RWPE2 (cell line): ENCODE measurements around the gene JTB.
"Not testable (repeated sequence)": the region's sequence is repeated elsewhere in the genome, so short reads cannot be mapped to it uniquely, and the experiment has no call there.

Source experiments
- ATAC-seq: fragments of 200-7000 bp; cut with Tn5 transposase; 3 replicates; pipeline ENCODE4 v1.9.1; 2021; ENCODE audit warnings: low read depth
- DNase-seq: peaks from one replicate; pipeline ENCODE4 v3.0.0-alpha.2; 2020; ENCODE audit warnings: low spot score
- H3K27ac ChIP-seq: fragments of 450-650 bp; 2 replicates; pipeline ENCODE4 v1.5.1; 2017; ENCODE audit warnings: mild to moderate bottlenecking; ENCODE audit not compliant: poor library complexity, severe bottlenecking
- H3K27me3 ChIP-seq: fragments of 250-450 bp; sonication (Bioruptor Pico); 2 replicates; pipeline ENCODE4 v1.5.1; 2021; ENCODE audit warnings: mild to moderate bottlenecking, moderate library complexity; ENCODE audit not compliant: insufficient read depth, poor library complexity, severe bottlenecking
- H3K36me3 ChIP-seq: fragments of 250-450 bp; sonication (Bioruptor Pico); 2 replicates; pipeline ENCODE4 v1.5.1; 2020; ENCODE audit warnings: low read depth, mild to moderate bottlenecking, moderate library complexity
- H3K4me1 ChIP-seq: fragments of 250-450 bp; sonication (Bioruptor Pico); 2 replicates; pipeline ENCODE4 v1.5.1; 2021; ENCODE audit warnings: mild to moderate bottlenecking, moderate library complexity; ENCODE audit not compliant: insufficient read depth, poor library complexity, severe bottlenecking
- H3K4me3 ChIP-seq: fragments of 250-450 bp; sonication (Bioruptor Pico); 2 replicates; pipeline ENCODE4 v1.5.1; 2021; ENCODE audit warnings: mild to moderate bottlenecking, moderate library complexity; ENCODE audit not compliant: severe bottlenecking
- H3K9me3 ChIP-seq: fragments of 250-450 bp; sonication (Bioruptor Pico); 2 replicates; pipeline ENCODE4 v1.5.1; 2021; ENCODE audit warnings: mild to moderate bottlenecking, moderate library complexity; ENCODE audit not compliant: severe bottlenecking
- TF ChIP-seq, protein P1 (sequence below): fragments of 450-650 bp; IDR thresholded peaks from one replicate; pipeline ENCODE4 v1.5.1; 2017; ENCODE audit warnings: mild to moderate bottlenecking, moderate library complexity; ENCODE audit not compliant: poor library complexity, severe bottlenecking

JTB gene

DNA sequence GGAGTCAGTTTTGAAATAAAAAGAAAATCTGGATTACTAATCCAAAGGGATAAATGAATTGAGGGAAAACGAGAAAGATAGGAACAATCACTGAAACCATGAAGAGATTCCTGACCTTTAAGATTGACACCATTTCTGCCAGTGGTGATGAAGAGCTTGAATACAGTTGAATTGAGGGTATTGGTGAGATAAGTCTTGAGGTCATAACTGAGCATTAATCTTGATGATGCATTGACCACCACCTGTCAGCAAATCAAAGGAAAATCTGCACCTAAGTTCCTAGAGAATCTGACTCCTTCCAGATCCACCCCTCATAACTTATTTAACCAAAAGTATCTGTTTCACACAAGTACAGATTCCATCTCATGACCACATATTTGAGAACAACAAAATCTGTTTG, 34.7 kb upstream of the JTB start:
- Histone ChIP-seq H3K4me1 (no peaks in the 10 kb centered on the region), H3K36me3 (no peaks in the 10 kb centered on the region), H3K9me3 (no peaks in the 10 kb centered on the region), H3K27ac (no peak overlapping the region), H3K4me3 (no peak overlapping the region), H3K27me3 (no peaks in the 10 kb centered on the region)
- TF ChIP-seq, protein P1, sequence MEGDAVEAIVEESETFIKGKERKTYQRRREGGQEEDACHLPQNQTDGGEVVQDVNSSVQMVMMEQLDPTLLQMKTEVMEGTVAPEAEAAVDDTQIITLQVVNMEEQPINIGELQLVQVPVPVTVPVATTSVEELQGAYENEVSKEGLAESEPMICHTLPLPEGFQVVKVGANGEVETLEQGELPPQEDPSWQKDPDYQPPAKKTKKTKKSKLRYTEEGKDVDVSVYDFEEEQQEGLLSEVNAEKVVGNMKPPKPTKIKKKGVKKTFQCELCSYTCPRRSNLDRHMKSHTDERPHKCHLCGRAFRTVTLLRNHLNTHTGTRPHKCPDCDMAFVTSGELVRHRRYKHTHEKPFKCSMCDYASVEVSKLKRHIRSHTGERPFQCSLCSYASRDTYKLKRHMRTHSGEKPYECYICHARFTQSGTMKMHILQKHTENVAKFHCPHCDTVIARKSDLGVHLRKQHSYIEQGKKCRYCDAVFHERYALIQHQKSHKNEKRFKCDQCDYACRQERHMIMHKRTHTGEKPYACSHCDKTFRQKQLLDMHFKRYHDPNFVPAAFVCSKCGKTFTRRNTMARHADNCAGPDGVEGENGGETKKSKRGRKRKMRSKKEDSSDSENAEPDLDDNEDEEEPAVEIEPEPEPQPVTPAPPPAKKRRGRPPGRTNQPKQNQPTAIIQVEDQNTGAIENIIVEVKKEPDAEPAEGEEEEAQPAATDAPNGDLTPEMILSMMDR = no peak
- ATAC-seq (no peak), DNase-seq (no peak)

DNA sequence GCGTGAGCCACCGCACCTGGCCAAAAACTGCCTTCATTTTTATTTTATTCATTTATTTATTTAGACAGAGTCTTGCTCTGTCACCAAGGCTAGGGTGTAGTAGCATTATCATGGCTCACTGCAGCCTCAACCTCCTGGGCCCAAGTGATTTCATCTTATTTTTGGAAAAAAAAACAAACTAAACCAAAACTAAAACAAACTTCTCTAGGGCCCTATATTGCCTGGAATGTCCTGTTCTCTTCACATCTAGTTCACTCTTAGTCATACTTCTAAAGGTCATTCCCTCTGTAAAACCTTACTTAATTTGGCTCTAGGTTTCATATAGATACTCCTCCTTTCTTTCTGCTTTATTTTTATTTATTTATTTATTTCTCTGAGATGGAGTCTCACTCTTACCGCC, 28.7 kb upstream of the JTB start:
- H3K27ac ChIP-seq = no peak overlapping the region

DNA sequence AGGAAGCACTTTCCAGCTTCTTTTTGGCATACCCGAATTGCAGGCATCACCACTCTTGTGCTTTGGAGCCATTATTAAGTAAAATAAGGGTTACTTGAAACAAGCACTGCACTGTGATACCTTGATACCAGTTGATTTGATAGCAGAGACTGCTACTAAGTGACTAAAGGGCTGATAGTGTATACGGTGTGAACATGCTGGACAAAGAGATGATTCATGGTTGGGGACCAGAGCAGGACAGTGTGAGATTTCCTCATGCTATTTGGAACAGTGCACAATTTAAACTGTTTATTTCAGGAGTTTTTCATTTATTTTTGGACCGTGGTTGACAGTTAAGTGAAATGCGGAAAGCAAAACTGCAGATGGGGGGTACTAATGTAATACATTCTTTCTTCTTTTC, 22.9 kb upstream of the JTB start:
- DNase-seq (no peak), ATAC-seq (no peak)
- no peaks in the 10 kb centered on the region for H3K9me3 ChIP-seq
- H3K27ac ChIP-seq = no peak overlapping the region
- TF ChIP-seq, protein P1 = no peak
- H3K36me3 ChIP-seq = 0 out of 2 replicates have a peak, but pooled peaks cover 3% of the 10 kb centered on the region
- no peaks in the 10 kb centered on the region for H3K4me1 ChIP-seq
- no peak overlapping the region for H3K4me3 ChIP-seq
- no peaks in the 10 kb centered on the region for H3K27me3 ChIP-seq

More for the DNA sequence above, 28.7 kb upstream of the JTB start:
- TF ChIP-seq, protein P1 = no peak
- H3K4me3 ChIP-seq = no peak overlapping the region
- DNase-seq (no peak), ATAC-seq (no peak)
- H3K36me3 ChIP-seq = no peaks in the 10 kb centered on the region
- no peaks in the 10 kb centered on the region for H3K27me3 ChIP-seq
- H3K4me1 ChIP-seq = no peaks in the 10 kb centered on the region
- no peaks in the 10 kb centered on the region for H3K9me3 ChIP-seq

DNA sequence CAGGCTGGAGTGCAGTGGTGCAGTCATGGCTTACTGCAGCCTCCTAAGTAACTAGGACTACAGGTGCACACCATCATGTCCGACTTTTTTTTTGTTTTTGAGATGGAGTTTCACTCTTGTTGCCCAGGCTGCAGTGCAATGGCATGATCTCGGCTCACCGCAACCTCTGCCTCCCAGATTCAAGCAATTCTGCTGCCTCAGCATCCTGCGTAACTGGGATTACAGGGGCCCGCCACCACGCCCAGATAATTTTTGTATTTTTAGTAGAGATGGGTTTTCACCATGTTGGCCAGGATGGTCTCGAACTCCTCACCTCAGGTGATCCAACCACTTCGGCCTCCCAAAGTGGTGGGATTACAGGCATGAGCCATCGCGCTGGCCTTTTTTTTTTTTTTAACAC, 19.4 kb upstream of the JTB start:
- ATAC-seq, H3K27ac ChIP-seq, DNase-seq: not testable (repeated sequence)

DNA sequence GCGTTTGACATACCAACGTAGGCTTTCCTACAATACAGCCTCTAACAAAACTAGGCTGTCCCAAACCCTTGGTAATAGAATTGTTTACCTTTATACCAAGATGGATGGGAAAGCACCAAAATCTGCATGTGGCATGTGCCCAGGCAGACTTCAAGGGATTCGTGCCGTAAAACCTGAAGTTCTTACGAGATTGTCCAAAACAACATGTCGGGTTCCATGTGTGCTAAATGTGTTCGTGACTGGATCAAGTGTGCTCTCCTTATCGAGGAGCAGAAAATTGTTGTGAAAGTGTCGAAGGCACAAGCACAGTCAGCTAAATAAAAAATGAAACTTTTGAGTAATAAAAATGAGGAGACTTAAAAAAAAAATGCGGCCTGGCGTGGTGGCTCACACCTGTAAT, 18.2 kb upstream of the JTB start:
- TF ChIP-seq, protein P1 = no peak
- peaks cover 46% of the 10 kb centered on the region for H3K36me3 ChIP-seq
- no peak for DNase-seq
- no peak overlapping the region for H3K4me3 ChIP-seq
- no peak for ATAC-seq
- no peaks in the 10 kb centered on the region for H3K27me3 ChIP-seq
- peaks cover 6% of the 10 kb centered on the region for H3K4me1 ChIP-seq
- no peaks in the 10 kb centered on the region for H3K9me3 ChIP-seq
- H3K27ac ChIP-seq = no peak overlapping the region

More for the DNA sequence above, 19.4 kb upstream of the JTB start:
- H3K27me3 ChIP-seq, H3K4me3 ChIP-seq, H3K9me3 ChIP-seq, H3K4me1 ChIP-seq: not testable (repeated sequence)
- H3K36me3 ChIP-seq = peaks cover 35% of the 10 kb centered on the region
